GM19328 (cell line): Measurements from ENCODE around the gene HSFX2.
"Not testable (repeated sequence)": the region's sequence is repeated elsewhere in the genome, so short reads cannot be mapped to it uniquely, and the experiment has no call there.

Experiments used
- ATAC-seq: cut with Tn5 transposase; IDR thresholded peaks from one replicate; pipeline ENCODE4 v1.9.1; 2021; ENCODE audit warnings: mild to moderate bottlenecking, moderate library complexity; ENCODE audit not compliant: unreplicated experiment

HSFX2 gene

GRCh38 chrX:149595943-149596342, 829 bp upstream of the HSFX2 start:
- not testable (repeated sequence) for ATAC-seq

DNA sequence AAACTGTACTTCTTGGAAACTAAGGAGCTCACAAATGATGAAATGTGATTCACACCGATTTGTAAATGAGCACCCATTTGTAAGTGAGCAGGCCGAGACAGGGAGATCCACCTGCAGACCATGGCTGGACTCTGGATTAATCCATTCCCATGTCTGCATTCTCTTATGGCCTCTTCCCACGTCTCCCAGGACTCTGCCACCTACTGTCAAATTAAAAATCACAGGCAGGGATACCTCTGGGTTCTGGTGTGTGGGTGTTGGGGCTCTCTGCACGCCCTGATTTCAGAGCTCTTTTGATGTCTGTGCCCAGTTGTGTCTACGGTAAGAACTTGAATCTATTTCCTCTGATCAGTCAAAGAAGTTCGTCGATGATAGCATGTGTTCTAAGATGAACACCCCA, 4.1 kb downstream of the HSFX2 start:
- not testable (repeated sequence) for ATAC-seq

DNA sequence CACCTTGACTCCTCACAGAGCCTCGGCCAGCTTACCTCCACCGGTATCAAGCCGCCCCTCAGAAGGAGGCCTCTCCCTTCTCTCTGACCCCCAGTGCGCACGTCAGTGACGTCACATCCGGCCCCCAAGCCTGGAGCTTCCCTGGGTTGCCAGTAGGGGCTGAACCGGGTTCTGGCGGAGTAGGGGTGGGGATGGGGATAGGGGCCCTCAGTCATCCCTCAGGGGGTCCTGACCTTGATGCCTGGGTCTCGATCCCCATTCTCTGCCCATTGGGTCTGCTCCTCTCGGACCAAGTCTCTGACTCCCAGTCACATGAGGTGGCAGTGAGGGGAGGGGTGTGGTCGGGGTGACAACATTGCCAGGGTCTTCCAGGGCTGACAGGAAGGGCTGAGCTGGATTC, 7.8 kb downstream of the HSFX2 start, which contains the start of gene MAGEA9B:
Gene MAGEA9B (minus strand): TSS at position 101 of the 400 bp plus-strand sequence. CDS start 4,280 bp downstream, outside the sequence.
- ATAC-seq: not testable (repeated sequence)

GRCh38 chrX:149585631-149586030, 9.5 kb downstream of the HSFX2 start:
- not testable (repeated sequence) for ATAC-seq

DNA sequence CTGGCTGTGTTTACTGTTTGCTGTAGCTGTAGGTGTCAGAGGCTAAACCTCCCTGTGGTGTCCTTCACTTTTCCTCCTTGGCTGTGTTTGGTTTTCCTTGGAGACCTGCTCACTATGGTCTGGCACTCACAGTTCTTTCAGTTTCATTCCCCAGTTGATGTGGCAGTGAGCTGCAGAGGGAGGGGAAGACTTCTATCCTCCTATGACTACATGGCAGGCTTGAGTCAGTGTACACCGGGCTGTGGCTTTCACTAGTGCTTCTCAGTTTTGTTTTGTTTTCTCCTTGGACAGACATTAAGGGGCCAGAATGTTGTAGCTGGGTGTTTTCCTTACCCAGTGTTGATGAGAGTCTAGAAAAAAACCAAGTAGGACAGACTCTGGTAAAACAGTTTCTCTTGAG, 21.7 kb downstream of the HSFX2 start:
- peak; percentile 100 for ATAC-seq

DNA sequence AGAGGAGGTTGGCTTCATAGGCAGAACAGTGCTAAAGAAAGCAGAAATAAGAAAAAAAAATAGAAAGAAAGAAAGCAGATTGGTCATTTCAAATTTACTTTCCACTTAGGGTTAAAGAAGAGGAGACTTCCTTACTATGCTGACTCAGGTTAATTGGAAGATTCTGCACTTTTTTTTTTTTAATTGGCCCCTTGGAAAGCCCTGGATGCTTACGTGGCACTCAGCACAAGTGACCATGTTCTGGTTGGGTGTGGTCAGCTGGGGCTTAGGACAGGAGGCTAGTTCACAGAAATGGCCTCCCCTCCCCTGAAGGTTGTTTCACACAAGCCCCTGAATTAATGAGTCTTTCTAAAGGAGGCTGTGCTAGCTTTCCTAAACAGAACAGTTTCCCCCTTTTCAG, 22.4 kb downstream of the HSFX2 start:
- ATAC-seq: no peak

DNA sequence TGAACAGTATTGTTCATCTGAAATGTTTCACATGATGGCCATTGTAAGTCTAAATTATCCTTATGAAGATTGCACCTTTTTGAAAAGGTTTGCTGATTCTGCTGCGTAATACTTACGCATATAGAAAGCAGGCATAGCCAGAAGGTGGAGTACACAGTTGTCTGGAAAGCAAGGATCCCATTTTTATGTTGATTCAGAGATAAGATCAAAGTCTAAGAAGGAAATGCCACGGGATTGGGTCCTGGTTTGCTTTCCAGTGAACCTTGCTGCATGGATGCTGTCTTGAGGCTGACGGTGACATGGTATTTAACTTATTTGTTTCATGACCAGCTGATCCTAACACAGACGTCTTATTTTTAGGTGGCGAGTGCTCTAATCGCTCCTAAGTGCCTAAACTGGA, 23.3 kb downstream of the HSFX2 start:
- no peak for ATAC-seq

- no peak for ATAC-seq
Observed at GRCh38 chrX:149570668-149571067, 24.4 kb downstream of the HSFX2 start.

DNA sequence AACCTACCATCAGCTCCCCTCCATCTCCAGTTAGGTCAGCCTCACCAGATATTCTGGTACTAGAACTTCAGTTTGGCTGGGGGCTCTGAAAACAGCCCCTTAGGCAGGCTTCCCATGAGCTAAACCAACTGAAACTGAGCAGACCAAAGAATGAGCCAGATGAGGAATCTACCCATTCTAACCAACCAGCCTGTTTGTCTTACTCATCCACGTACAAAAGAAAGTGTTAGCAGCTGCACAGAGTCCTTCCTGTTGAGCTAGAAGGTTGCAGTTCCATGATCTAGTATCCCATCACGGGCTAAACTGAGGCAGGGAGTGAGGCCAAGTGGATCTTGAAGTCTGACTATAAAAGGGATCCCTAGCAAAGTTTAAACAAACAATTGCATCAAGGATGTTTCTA, 25.3 kb downstream of the HSFX2 start:
- no peak for ATAC-seq

DNA sequence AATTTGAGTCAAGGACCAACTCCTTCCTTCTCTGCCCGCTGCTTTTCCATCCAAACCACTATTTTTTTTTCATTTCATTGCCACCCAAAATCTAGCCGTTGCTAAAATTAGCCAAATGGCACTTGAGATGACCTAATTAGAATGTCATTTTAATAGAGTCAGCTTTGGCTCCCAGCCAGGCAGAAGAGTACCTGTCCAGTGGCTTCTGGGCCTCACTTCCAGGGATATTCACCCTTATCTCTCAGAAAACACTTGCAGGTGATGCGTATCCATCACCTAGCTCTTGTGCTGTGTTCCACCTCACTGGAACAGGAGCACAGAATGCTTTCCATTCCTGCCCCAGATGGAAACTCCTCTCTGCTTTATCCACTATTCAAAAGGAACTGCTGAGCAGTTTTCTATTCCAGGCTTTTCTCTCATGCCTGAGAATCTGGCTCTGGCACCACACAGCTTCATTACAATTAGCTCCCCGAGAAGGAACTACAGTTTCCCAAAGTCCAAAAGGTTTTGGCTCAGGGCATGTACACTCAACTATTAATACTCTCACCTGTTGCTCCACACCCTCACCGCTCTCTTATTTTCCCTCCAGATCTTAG, 26.3 kb downstream of the HSFX2 start:
- no peak for ATAC-seq

DNA sequence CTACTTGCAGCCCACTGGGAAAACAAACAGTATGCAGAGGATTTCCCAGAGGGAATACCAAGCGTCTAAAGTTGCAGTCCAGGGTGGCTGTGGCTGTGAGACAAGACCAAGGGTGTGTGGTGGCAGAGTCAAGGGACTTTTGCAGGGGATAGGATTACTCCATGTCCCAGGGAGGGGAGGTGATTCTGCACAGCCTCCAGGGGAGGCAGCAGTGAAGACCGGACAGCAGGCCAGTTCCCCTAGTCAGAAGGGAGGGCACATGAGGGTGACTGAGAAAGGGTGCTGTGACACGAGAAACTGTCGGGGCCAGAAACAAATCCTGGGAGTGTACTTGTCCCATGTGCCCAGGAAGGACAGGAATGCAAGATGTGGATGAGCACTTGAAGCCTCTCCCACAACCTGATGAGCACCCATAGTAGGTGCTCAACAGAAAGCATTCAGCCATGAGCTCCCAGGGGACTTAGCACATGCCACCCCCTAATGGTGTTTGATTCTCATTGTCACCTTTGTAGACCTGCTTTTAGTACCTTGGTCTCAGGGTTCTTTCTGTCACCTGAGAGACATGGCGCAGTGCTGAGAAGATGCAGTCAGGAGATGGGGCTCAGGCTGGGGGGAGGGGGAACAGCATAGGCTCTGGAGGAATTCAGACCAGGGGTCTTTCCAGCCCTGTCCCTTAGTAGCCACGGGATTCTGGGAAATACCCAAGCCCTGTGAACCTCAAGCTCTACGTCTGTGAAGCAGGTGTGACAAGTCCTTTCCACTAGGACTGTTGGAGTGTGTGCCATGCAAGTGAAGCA, 27.3 kb downstream of the HSFX2 start:
- ATAC-seq: no peak

DNA sequence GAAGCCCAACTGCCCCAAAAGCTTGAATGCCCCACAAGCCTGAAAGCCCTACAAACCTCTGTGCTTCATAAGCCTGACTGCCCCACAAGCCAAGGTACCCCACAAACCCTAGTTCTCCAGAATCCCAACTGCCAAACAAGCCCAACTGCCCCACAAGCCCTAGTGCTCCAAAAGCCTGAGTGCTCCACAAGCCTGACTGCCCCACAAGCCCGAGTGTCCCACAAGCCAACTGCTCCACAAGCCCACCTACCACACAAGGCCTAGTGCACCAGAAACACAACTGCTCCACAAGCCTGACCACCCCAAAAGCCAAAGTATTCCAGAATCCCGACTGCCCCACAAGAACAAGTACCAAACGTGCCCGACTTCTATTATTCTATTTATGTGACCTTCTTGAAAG, 31.8 kb downstream of the HSFX2 start:
- ATAC-seq: no peak

DNA sequence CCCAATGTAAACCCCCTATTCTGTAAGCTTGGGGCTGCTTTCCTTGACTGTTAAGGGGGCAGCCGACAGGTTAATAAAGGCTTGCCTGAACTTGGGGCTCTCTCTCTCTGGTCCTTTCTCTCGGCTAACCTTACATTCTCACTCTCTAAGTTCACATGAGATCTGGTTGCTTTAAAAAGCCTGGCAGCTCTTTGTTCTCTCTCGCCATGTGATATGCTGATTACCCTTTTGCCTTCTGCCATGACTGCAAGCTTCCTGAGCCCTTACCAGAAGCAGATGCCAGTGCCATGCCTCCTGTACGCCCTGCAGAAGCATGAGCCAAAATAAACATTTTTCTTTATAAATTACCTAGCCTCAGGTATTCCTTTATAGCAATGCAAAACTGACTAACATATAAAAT, 39.9 kb downstream of the HSFX2 start:
- not testable (repeated sequence) for ATAC-seq

DNA sequence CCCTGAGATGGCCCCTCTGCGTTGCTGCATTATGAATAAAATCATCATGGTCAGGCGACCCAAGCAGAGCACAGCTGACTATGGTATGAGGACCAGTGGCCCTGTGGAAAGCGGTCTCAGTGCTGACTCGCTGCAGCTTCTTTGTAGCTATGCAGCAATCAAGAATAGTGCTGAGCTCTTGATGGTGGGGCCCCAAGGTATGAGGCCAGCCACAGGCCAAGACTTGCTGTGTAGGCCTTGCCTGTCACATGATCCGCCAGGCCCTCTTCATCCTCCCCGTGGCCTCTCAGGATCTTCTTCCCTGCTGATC, 43.2 kb downstream of the HSFX2 start:
- not testable (repeated sequence) for ATAC-seq

- not testable (repeated sequence) for ATAC-seq
Observed at GRCh38 chrX:149551245-149551938, 43.7 kb downstream of the HSFX2 start.

DNA sequence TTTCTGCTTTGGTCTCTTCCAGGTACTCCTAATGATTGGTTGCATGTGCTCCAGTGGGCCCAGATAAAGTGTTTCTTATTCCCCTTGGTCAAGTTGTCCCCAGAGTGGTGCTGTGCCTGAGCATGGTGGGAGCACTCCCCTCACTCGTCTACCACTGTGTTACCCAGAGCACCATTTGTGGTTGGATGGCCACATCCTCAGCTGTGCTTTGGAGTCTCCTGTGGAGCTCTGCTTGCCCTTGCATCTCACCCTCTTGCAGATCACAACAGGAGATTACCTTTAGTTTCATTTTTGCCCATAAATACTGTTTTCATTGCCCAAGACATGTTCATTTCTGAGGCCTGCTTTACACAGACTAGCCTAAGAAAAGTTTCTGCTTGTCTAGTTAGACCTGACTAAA, 44.7 kb downstream of the HSFX2 start:
- ATAC-seq: not testable (repeated sequence)

- not testable (repeated sequence) for ATAC-seq
Observed at GRCh38 chrX:149549701-149550100, 45.4 kb downstream of the HSFX2 start, which contains the start of gene HSFX3. TSS of gene HSFX3 (minus strand) at chrX:149549924. CDS start at chrX:149549852, 72 bp downstream.

GRCh38 chrX:149547782-149548181, 47.3 kb downstream of the HSFX2 start:
- ATAC-seq: not testable (repeated sequence)

DNA sequence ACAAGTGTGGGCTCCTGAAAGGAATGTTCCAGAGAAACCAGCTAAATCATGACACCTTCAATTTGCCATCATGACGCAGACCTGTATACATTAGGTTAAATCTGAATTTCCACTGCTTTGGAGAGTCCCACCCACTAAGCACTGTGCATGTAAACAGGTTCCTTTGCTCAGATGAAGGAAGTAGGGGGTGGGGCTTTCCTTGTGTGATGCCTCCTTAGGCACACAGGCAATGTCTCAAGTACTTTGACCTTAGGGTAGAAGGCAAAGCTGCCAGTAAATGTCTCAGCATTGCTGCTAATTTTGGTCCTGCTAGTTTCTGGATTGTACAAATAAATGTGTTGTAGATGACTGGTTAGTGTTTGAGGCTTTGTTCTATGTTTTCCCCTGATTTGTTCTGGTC, 48.2 kb downstream of the HSFX2 start:
- not testable (repeated sequence) for ATAC-seq

DNA sequence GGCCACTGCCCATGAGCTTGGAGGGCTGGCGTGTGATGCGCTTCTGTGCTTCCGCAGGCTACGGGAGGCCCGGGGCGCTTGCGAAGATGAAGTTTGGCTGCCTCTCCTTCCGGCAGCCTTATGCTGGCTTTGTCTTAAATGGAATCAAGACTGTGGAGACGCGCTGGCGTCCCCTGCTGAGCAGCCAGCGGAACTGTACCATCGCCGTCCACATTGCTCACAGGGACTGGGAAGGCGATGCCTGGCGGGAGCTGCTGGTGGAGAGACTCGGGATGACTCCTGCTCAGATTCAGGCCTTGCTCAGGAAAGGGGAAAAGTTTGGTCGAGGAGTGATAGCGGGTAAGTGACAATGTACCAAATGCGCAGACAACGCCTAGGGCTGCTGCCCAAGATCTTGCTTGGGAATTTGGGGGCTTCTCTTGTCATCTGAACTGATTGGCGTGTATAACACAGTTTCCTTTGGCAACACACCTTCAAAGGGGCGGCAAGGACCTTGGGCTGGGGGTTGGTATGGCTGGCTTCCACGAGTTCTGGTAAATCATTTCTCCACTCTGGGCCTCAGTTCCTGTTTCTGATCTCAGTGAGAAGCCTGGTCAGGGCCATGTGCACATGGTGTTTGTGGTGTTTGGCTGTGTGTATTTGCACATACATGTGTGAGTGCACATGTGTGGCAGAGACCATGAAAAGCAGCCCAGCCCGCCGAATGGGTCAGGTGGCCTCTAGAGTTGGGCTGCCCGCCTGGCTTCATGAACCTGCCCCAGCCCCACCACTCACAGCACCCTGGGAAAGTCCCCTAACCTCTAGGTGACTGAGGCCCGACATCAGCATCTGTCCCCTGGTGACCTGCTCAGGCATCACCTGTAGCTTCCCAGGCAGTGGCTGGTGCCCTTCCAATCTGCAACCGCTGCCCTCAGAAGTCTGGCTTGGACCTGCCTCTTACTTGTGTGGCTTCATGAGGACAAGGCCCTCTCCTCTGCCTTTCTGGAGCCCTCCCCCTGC, 49.3 kb downstream of the HSFX2 start:
- not testable (repeated sequence) for ATAC-seq
